ENCODE data around the gene TBX1. TPM values are rescaled to one million over a fixed set of nuclear protein-coding genes. Genes with fewer than 3 reads are reported as not detected.
A peak's percentile ranks its signal among the peaks of the same experiment; 100 is the strongest.

Gene TBX1
- total and polyA plus RNA-seq, 2 experiments from 2014 or later, result 0.07 TPM; not detected in 1

DNA sequence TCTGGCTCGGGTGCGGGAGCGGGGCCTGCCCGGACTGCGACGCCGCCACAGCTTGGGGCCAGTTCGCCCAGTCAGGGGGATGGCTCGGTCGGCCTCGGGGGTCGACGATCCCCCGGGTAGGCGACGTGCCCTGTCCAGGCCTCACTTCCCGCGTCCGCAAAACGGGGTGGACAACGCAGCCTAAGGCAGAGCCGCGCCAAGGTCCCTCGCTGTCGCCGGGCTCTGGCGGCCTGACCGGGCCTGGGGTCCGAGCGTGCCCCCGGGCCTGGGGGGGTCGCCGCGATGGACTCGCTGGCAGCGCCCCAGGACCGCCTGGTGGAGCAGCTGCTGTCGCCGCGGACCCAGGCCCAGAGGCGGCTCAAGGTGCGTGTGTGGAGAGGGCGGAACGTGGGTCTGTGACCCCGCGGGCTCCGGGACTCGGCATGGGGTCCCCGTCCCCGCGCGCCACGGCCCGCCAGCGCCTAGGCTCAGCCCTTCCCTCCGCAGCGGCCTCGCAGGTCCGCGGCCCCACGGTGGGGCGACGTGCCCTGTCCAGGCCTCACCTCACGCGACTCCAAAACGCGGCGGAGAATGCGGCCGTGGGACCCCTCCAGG lies 42.0 kb upstream of the TBX1 start:
- DNase-seq (ENCODE audit: low spot score), result no peak
- 3% methylated on average over 49 of the region's 70 CpGs for WGBS (ENCODE audit: low lambda C conversion rate, missing lambda C conversion rate)
- Histone ChIP-seq H3K4me3 (peak overlapping the region; percentile 55), H2AFZ (peak overlapping the region; percentile 56), H3K36me3 (replicated peaks; ENCODE audit: insufficient read depth, low read depth) (no peaks in the 10 kb centered on the region), H3K9me2 (replicated peaks; ENCODE audit: insufficient read depth) (no peaks in the 10 kb centered on the region), H3K4me1 (ENCODE audit: insufficient read depth) (peaks cover 21% of the 10 kb centered on the region), H3K27me3 (peaks cover 72% of the 10 kb centered on the region), H4K20me1 (ENCODE audit: insufficient read depth, poor library complexity, severe bottlenecking) (peaks cover 5% of the 10 kb centered on the region), H3K9me3 (ENCODE audit: low read depth) (no peaks in the 10 kb centered on the region), H3K4me2 (peak overlapping the region; percentile 95), H3K27ac (no peak overlapping the region), H3K79me2 (no peaks in the 10 kb centered on the region)
- no peak for TF ChIP-seq EZH2phosphoT487 (IDR thresholded peaks at IDR 0.05; ENCODE audit: low read depth, severe bottlenecking, unreplicated experiment)
- peak; percentile 81 for TF ChIP-seq EZH2 (IDR thresholded peaks at IDR 0.05; ENCODE audit: borderline replicate concordance)

DNA sequence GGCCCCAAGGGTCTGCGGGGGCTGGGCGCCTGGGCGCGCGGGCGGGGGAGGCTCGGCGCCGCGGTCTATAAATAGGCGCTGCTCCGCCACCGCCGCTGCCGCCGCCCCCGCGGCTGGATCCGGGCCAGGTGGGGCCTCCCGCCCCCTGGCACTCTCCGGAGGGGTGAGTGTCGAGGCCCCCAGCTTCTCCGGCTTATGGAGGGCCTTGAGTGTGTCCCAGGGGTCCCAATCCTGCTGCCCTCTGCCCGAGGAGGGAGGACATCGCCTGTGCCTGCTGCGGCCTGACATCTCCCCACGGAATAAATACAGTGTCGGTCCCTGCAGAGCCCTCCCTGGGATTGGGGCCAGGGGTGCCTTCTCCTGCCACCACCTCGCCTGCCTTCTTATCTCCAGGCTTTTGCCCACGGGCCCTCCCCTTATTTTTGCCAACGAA lies 41.5 kb upstream of the TBX1 start:
- DNase-seq (ENCODE audit: low spot score), result no peak
- Histone ChIP-seq H3K4me3 (no peak overlapping the region), H2AFZ (no peak overlapping the region), H3K4me1 (ENCODE audit: insufficient read depth) (peaks cover 24% of the 10 kb centered on the region), H3K27ac (no peak overlapping the region), H3K4me2 (peak overlapping the region; percentile 95), H3K79me2 (no peaks in the 10 kb centered on the region), H3K27me3 (peaks cover 72% of the 10 kb centered on the region), H3K9me3 (ENCODE audit: low read depth) (no peaks in the 10 kb centered on the region), H3K9me2 (replicated peaks; ENCODE audit: insufficient read depth) (no peaks in the 10 kb centered on the region), H3K36me3 (replicated peaks; ENCODE audit: insufficient read depth, low read depth) (no peaks in the 10 kb centered on the region), H4K20me1 (ENCODE audit: insufficient read depth, poor library complexity, severe bottlenecking) (peaks cover 5% of the 10 kb centered on the region)
- WGBS (ENCODE audit: low lambda C conversion rate, missing lambda C conversion rate), result 56% methylated on average over 9 of the region's 31 CpGs
- TF ChIP-seq EZH2phosphoT487 (IDR thresholded peaks at IDR 0.05; ENCODE audit: low read depth, severe bottlenecking, unreplicated experiment), result no peak
- TF ChIP-seq, protein P1, sequence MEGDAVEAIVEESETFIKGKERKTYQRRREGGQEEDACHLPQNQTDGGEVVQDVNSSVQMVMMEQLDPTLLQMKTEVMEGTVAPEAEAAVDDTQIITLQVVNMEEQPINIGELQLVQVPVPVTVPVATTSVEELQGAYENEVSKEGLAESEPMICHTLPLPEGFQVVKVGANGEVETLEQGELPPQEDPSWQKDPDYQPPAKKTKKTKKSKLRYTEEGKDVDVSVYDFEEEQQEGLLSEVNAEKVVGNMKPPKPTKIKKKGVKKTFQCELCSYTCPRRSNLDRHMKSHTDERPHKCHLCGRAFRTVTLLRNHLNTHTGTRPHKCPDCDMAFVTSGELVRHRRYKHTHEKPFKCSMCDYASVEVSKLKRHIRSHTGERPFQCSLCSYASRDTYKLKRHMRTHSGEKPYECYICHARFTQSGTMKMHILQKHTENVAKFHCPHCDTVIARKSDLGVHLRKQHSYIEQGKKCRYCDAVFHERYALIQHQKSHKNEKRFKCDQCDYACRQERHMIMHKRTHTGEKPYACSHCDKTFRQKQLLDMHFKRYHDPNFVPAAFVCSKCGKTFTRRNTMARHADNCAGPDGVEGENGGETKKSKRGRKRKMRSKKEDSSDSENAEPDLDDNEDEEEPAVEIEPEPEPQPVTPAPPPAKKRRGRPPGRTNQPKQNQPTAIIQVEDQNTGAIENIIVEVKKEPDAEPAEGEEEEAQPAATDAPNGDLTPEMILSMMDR (IDR thresholded peaks at IDR 0.05; ENCODE audit: poor library complexity), result no peak
- TF ChIP-seq EZH2 (IDR thresholded peaks at IDR 0.05; ENCODE audit: borderline replicate concordance), result no peak

DNA sequence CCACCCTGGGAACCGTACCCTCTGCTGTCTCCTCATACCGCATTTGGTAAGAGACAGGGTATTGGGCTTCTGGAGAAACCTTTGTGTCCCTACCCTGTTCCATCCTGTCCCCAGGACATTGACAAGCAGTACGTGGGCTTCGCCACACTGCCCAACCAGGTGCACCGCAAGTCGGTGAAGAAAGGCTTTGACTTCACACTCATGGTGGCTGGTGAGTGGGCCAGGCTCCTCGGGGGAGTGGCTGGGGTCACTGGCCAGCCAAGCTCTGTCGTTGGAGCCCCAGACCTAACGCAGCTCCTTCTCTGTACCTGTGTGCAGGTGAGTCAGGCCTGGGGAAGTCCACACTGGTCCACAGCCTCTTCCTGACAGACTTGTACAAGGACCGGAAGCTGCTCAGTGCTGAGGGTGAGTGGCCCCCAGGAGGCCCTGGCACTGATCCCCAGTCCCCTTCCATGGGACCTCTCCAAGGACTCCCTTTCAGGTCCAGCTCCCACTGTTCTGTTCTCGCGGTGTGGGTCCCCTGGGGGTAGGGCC lies 41.0 kb upstream of the TBX1 start:
- H3K4me3 ChIP-seq, result no peak overlapping the region
- H4K20me1 ChIP-seq (ENCODE audit: insufficient read depth, poor library complexity, severe bottlenecking), result peaks cover 5% of the 10 kb centered on the region
- H3K27ac ChIP-seq, result no peak overlapping the region
- peaks cover 24% of the 10 kb centered on the region for H3K4me1 ChIP-seq (ENCODE audit: insufficient read depth)
- 93% methylated on average over 12 of the region's 12 CpGs for WGBS (ENCODE audit: low lambda C conversion rate, missing lambda C conversion rate)
- DNase-seq (ENCODE audit: low spot score), result no peak
- no peaks in the 10 kb centered on the region for H3K79me2 ChIP-seq
- H3K9me3 ChIP-seq (ENCODE audit: low read depth), result no peaks in the 10 kb centered on the region
- H3K36me3 ChIP-seq (replicated peaks; ENCODE audit: insufficient read depth, low read depth), result no peaks in the 10 kb centered on the region
- no peaks in the 10 kb centered on the region for H3K9me2 ChIP-seq (replicated peaks; ENCODE audit: insufficient read depth)
- no peak overlapping the region for H2AFZ ChIP-seq
- peak overlapping the region; percentile 95 for H3K4me2 ChIP-seq
- H3K27me3 ChIP-seq, result peaks cover 76% of the 10 kb centered on the region
- no peak for TF ChIP-seq EZH2phosphoT487 (IDR thresholded peaks at IDR 0.05; ENCODE audit: low read depth, severe bottlenecking, unreplicated experiment)

DNA sequence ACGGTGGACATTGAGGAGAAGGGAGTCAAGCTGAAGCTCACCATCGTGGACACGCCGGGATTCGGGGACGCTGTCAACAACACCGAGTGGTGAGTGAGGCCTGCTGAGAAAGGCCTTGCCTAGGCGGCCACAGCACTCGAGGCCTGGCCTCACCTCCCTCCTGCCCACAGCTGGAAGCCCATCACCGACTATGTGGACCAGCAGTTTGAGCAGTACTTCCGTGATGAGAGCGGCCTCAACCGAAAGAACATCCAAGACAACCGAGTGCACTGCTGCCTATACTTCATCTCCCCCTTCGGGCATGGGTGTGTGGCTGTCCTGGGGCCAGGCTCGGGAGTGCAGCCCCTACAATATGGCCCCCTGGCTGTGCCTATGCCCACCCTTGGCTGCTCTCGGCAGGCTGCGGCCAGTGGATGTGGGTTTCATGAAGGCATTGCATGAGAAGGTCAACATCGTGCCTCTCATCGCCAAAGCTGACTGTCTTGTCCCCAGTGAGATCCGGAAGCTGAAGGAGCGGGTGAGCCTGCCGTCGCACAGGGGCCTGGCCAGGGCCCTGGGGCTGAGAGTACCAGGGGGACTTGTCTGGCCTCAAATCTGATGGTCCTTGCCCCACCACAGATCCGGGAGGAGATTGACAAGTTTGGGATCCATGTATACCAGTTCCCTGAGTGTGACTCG lies 40.3 kb upstream of the TBX1 start:
- H3K36me3 ChIP-seq (replicated peaks; ENCODE audit: insufficient read depth, low read depth), result no peaks in the 10 kb centered on the region
- H3K4me1 ChIP-seq (ENCODE audit: insufficient read depth), result peaks cover 24% of the 10 kb centered on the region
- WGBS (ENCODE audit: low lambda C conversion rate, missing lambda C conversion rate), result 92% methylated on average over 25 of the region's 26 CpGs
- H3K27me3 ChIP-seq, result peaks cover 76% of the 10 kb centered on the region
- H3K4me2 ChIP-seq, result no peak overlapping the region
- no peaks in the 10 kb centered on the region for H3K9me3 ChIP-seq (ENCODE audit: low read depth)
- no peak overlapping the region for H3K4me3 ChIP-seq
- no peak overlapping the region for H2AFZ ChIP-seq
- DNase-seq (ENCODE audit: low spot score), result no peak
- H3K79me2 ChIP-seq, result no peaks in the 10 kb centered on the region
- no peaks in the 10 kb centered on the region for H3K9me2 ChIP-seq (replicated peaks; ENCODE audit: insufficient read depth)
- TF ChIP-seq, protein P1 (IDR thresholded peaks at IDR 0.05; ENCODE audit: poor library complexity), result no peak
- TF ChIP-seq EZH2 (IDR thresholded peaks at IDR 0.05; ENCODE audit: borderline replicate concordance) (no peak), EZH2phosphoT487 (IDR thresholded peaks at IDR 0.05; ENCODE audit: low read depth, severe bottlenecking, unreplicated experiment) (no peak)
- peaks cover 5% of the 10 kb centered on the region for H4K20me1 ChIP-seq (ENCODE audit: insufficient read depth, poor library complexity, severe bottlenecking)
- H3K27ac ChIP-seq, result no peak overlapping the region

Measured in hepatocyte (in vitro differentiated cells).